Upper lobe of left lung (tissue), 6 donors: ENCODE results near the gene CHORDC1. TPM values are rescaled to one million over a fixed set of nuclear protein-coding genes. Genes with fewer than 3 reads are reported as not detected.

ENCODE experiments used
- ATAC-seq, 2 donors: fragments of 200-7000 bp; cut with Tn5 transposase; one replicate each; pipeline ENCODE4 v1.9.1; 2022; ENCODE audit warnings: mild to moderate bottlenecking in 2 of 2, moderate library complexity in 2 of 2; ENCODE audit not compliant: low FRiP score in 2 of 2
- DNase-seq, 2 donors: peaks; one replicate each; pipeline ENCODE4 v3.0.0-alpha.2; 2019 to 2020
- H3K27ac ChIP-seq, 4 donors: fragments of 200-600 bp; sonication (generic); one replicate each; pipeline ENCODE4 v1.5.1; 2016 to 2019
- H3K27me3 ChIP-seq, 4 donors: fragments of 200-600 bp; sonication (generic); one replicate each; pipeline ENCODE4 v1.5.1; 2017 to 2019
- H3K36me3 ChIP-seq, 4 donors: fragments of 200-600 bp; sonication (generic); one replicate each; pipeline ENCODE4 v1.5.1; 2016 to 2019
- H3K4me1 ChIP-seq, 4 donors: fragments of 200-600 bp; sonication (generic); one replicate each; pipeline ENCODE4 v1.5.1; 2018 to 2019
- H3K4me3 ChIP-seq, 4 donors: fragments of 200-600 bp; sonication (generic); one replicate each; pipeline ENCODE4 v1.5.1; 2017 to 2019; ENCODE audit warnings: mild to moderate bottlenecking in 2 of 4, moderate library complexity in 1 of 4
- H3K9me3 ChIP-seq, 4 donors: fragments of 200-600 bp; sonication (generic); one replicate each; pipeline ENCODE4 v1.5.1; 2018 to 2019
- EP300 ChIP-seq, 4 donors: sonication (generic); formaldehyde crosslinking; IDR thresholded peaks; one replicate each; pipeline ENCODE4 v1.5.1; 2017; ENCODE audit warnings: antibody characterized with exemption in 4 of 4, control low read depth in 2 of 4
- POLR2A ChIP-seq, 4 donors: fragments of 450-650 bp; IDR thresholded peaks; one replicate each; pipeline ENCODE4 v1.5.1; 2016 to 2017; ENCODE audit warnings: antibody characterized with exemption in 4 of 4, mild to moderate bottlenecking in 2 of 4
- POLR2AphosphoS5 ChIP-seq, 2 donors: sonication (generic); formaldehyde crosslinking; IDR thresholded peaks; one replicate each; pipeline ENCODE4 v1.5.1; 2017; ENCODE audit warnings: antibody characterized with exemption in 2 of 2
- WGBS, 2 donors: methylation state at CpG; one replicate each; pipeline ENCODE4 v1.1.5; 2017 to 2018; 5-methylcytosine and 5-hydroxymethylcytosine counted together
- total RNA-seq, 6 donors: library from RNA; depleted of rRNA in 4 of 6; stranded (reverse); fragments of >200 nt in 4 of 6; gene quantifications; one replicate each; pipeline versions ENCODE4 v1.1.0 to v1.2.1, GENCODE V29; 2016 to 2021
- TF ChIP-seq, protein P1 (sequence below), 6 experiments: fragments of 450-650 bp in 4 of 6; fragments of 200-600 bp in 2 of 6; sonication (generic) in 2 of 6; IDR thresholded peaks; one replicate each; pipeline ENCODE4 v1.5.1; 2016 to 2019; ENCODE audit warnings: antibody characterized with exemption in 6 of 6
- donor health status: DM: no; HTN: no; CAD: no; lungs with moderate emphysema.
- donor health status: DM: no; HTN: yes; CAD: no; lungs with severe emphysema.

Gene CHORDC1
- total RNA-seq, 6 donors from 2014 or later, result 12.8 to 47.4 (median 32.9) TPM

DNA sequence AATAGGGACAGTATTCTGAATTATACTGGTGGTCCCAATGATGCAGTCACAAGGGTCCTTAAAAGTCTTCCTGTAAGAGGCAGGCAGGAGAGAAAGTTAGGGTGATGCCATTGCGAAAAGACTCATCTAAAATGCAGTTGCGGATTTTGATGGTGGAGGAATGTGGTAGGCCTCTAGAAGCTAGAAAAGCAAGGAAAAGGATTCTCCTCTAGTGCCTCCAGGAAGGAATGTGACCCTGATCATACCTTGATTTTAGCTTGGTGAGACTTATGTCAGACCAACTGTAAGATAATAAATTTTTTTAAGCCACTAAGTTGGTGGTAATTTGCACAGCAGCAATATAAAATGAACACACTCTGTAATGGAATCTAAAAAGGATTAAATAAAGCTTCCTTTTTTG lies 33.8 kb downstream of the CHORDC1 start:
- H3K27ac ChIP-seq, result no peak overlapping the region
- no peaks in the 10 kb centered on the region for H3K36me3 ChIP-seq
- H3K27me3 ChIP-seq, result no peaks in the 10 kb centered on the region
- no peaks in the 10 kb centered on the region for H3K9me3 ChIP-seq
- no peak overlapping the region for H3K4me3 ChIP-seq
- 87 to 97% methylated on average over 2 of the region's 2 CpGs for WGBS, 2 donors
- ATAC-seq (no peak), DNase-seq (no peak)
- TF ChIP-seq POLR2AphosphoS5 (IDR thresholded peaks at IDR 0.05) (no peak), POLR2A (IDR thresholded peaks at IDR 0.05) (no peak), EP300 (IDR thresholded peaks at IDR 0.05) (no peak)
- TF ChIP-seq, protein P1, sequence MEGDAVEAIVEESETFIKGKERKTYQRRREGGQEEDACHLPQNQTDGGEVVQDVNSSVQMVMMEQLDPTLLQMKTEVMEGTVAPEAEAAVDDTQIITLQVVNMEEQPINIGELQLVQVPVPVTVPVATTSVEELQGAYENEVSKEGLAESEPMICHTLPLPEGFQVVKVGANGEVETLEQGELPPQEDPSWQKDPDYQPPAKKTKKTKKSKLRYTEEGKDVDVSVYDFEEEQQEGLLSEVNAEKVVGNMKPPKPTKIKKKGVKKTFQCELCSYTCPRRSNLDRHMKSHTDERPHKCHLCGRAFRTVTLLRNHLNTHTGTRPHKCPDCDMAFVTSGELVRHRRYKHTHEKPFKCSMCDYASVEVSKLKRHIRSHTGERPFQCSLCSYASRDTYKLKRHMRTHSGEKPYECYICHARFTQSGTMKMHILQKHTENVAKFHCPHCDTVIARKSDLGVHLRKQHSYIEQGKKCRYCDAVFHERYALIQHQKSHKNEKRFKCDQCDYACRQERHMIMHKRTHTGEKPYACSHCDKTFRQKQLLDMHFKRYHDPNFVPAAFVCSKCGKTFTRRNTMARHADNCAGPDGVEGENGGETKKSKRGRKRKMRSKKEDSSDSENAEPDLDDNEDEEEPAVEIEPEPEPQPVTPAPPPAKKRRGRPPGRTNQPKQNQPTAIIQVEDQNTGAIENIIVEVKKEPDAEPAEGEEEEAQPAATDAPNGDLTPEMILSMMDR (IDR thresholded peaks at IDR 0.05), result no peak
- no peaks in the 10 kb centered on the region for H3K4me1 ChIP-seq

DNA sequence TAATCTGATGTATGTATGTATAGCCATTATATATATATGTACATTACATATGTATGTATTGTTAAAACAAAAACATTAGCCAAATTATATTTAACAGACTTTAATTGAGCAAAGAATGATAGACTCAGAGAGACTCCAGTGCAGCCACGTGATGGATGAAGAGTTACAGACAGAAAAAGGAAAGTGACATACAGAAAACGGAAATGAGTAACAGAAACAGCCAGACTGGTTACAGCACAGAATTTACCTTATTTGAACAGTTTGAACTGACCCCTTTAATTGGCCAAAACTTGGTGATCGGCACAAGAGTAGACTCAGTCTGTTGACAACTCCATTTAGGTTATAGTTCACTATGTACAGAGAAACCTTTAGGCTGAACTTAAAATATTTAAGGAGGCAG lies 35.0 kb downstream of the CHORDC1 start:
- Histone ChIP-seq H3K27me3 (no peaks in the 10 kb centered on the region), H3K9me3 (no peaks in the 10 kb centered on the region), H3K4me3 (no peak overlapping the region), H3K36me3 (no peaks in the 10 kb centered on the region), H3K27ac (no peak overlapping the region), H3K4me1 (no peaks in the 10 kb centered on the region)
- no peak for TF ChIP-seq EP300 (IDR thresholded peaks at IDR 0.05)
- no peak for TF ChIP-seq POLR2AphosphoS5 (IDR thresholded peaks at IDR 0.05)
- TF ChIP-seq POLR2A (IDR thresholded peaks at IDR 0.05), result no peak
- TF ChIP-seq, protein P1 (IDR thresholded peaks at IDR 0.05), result no peak
- ATAC-seq (no peak), DNase-seq (no peak)
- 79 to 89% methylated on average over 3 of the region's 3 CpGs for WGBS, 2 donors

DNA sequence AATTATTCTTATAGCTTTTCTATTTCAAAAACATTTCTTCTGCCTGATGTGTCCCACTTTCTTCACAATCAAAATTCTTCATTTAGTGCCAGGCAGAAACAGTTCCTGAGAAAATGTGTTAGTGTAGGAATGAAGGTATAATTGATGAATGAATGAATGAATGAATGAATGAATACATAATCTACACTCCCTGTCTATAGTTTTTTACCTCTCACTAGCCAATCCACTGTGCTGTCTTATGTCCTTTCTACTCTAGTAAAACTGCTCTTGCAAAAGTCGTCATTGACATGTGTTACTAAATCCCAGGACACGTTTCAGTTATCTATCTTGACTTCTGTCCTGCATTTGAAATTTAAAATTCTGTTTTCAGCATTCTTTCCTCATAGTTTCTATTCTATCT lies 42.9 kb downstream of the CHORDC1 start:
- no peak for ATAC-seq
- Histone ChIP-seq H3K4me3 (no peak overlapping the region), H3K4me1 (no peaks in the 10 kb centered on the region), H3K27me3 (no peaks in the 10 kb centered on the region), H3K9me3 (no peaks in the 10 kb centered on the region), H3K27ac (no peak overlapping the region), H3K36me3 (no peaks in the 10 kb centered on the region)
- no peak for DNase-seq
- TF ChIP-seq EP300 (IDR thresholded peaks at IDR 0.05) (no peak), POLR2AphosphoS5 (IDR thresholded peaks at IDR 0.05) (no peak), POLR2A (IDR thresholded peaks at IDR 0.05) (no peak)
- TF ChIP-seq, protein P1 (IDR thresholded peaks at IDR 0.05), result no peak
- WGBS, 2 donors, result 83 to 97% methylated on average over 2 of the region's 2 CpGs

DNA sequence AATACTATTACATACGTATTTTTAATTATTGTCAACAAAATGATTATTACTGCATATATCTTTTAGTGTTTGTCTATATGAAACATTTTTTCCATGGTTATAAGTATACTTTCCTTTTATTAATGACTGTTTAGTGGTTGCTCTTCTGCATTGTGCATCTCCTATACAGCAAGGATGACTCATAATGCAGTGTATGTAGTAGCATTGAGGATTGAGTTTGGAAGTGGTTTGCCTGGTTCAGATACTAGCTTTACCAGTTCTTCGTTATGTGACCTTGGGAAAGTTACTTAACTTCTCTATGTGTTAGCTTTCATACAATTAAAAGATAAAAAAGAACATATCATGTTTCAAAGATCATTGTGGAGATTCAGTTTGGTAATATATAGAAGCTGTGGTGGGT lies 44.1 kb downstream of the CHORDC1 start:
- no peaks in the 10 kb centered on the region for H3K27me3 ChIP-seq
- no peak overlapping the region for H3K27ac ChIP-seq
- no peak overlapping the region for H3K4me3 ChIP-seq
- DNase-seq (no peak), ATAC-seq (no peak)
- no peak for TF ChIP-seq EP300 (IDR thresholded peaks at IDR 0.05)
- TF ChIP-seq, protein P1 (IDR thresholded peaks at IDR 0.05), result no peak
- TF ChIP-seq POLR2AphosphoS5 (IDR thresholded peaks at IDR 0.05), result no peak
- no peak for TF ChIP-seq POLR2A (IDR thresholded peaks at IDR 0.05)
- WGBS, 2 donors, result 87 to 93% methylated on average over 2 of the region's 2 CpGs
- no peaks in the 10 kb centered on the region for H3K4me1 ChIP-seq
- no peaks in the 10 kb centered on the region for H3K36me3 ChIP-seq
- H3K9me3 ChIP-seq, result no peaks in the 10 kb centered on the region

DNA sequence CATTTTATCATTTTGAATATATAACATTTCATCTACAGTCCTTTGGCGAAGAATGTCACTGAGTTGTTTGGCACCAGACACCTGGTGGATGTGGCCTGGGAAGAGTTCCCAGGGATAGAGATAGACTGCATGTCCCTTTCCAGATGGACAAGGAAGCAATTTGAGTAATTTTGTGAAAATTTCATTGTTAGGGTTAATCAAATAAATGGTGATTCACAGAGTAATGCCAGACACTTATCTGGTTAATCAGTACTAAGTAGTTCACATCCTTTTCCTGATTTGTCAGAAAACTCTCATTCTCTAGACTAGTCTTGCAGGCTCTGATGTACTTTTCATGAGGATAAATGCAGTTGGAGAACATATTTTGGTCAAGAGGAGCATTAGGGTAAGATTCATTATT lies 46.8 kb downstream of the CHORDC1 start:
- H3K27ac ChIP-seq, result no peak overlapping the region
- TF ChIP-seq, protein P1 (IDR thresholded peaks at IDR 0.05), result no peak
- TF ChIP-seq POLR2A (IDR thresholded peaks at IDR 0.05) (no peak), POLR2AphosphoS5 (IDR thresholded peaks at IDR 0.05) (no peak), EP300 (IDR thresholded peaks at IDR 0.05) (no peak)
- no peak for ATAC-seq
- DNase-seq, result no peak
- WGBS, 2 donors, result 94 to 96% methylated on average over 1 of the region's 1 CpG
- no peak overlapping the region for H3K4me3 ChIP-seq
- no peaks in the 10 kb centered on the region for H3K4me1 ChIP-seq
- no peaks in the 10 kb centered on the region for H3K36me3 ChIP-seq
- H3K9me3 ChIP-seq, result no peaks in the 10 kb centered on the region
- H3K27me3 ChIP-seq, result no peaks in the 10 kb centered on the region
